GM03348 (cell line): Measurements from ENCODE around the gene NAT14.
"Not testable (repeated sequence)": the region's sequence is repeated elsewhere in the genome, so short reads cannot be mapped to it uniquely, and the experiment has no call there.

Source experiments
- DNase-seq: peaks from one replicate; pipeline ENCODE4 v3.0.0; 2012; ENCODE audit warnings: low spot score

NAT14 gene

DNA sequence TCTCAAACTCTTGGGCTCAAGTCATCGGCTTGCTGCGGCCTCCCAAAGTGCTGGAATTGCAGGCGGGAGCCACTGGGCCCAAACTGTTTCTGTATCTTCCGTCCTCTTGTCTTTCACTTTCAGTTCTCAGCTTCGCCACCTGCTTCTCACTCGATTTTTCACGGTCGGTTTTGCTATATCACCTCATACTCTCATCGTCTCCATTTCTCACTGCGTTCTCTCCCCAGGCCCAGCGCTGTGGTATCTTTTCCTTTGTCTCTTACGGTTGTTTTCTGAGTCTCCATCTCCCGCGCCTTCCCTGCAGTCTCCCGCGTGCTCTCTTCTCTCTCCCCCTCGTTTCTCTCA, 18.1 kb downstream of the NAT14 start:
- no peak for DNase-seq

DNA sequence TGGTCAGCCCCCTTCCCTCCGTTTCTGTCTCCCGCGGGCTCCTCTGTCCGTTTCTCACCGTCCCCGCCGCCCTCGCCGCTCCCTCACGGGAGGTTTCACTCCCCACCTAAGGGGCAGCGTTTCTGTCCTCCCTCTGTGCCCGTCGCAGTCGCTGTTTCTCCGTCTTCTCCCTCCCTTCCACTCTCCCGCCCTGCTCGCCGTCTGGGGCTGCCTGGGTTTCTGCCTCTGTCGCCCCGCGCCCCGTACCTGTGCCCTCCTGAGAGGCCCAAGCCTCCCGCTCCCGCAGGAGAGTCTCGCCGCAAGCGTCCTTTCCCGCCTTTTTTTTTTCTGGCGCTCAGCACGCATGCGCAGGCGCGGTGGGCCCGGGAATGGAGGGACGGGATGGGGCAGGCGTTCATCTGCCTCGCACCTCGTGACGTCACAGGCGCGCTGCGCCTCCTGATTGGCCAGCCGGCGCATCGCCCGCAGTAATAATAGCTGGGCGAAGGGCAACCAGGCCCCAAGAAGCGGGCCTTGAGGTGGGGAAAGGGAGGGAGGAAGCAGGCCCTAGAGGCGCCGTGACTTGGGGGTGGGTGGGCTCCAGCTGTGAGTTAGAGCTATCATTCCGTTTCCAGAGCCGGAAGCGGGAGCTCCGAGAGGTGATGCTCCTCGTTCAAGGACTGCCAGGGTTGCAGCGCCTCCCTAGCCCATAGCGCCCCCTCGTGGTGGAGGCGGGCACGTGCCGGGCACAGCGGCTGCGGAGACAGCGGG, 18.7 kb downstream of the NAT14 start:
- peak; percentile 99 for DNase-seq

DNA sequence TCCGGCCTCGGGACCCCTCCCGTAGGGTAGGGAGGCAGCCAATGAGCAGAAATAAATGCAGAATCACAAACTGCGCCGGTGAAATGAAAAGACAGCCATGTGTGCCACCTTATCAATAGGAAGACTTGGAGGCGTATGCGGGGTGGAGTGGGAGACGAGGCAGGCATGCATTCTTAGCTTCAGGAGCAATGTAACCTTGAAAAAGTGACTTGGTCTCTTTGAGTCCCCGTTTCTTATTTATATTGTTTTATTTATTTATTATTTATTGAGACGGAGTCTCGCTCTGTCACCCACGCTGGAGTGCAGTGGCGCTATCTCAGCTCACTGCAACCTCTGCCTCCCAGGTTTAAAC, 19.2 kb downstream of the NAT14 start:
- DNase-seq: no peak

DNA sequence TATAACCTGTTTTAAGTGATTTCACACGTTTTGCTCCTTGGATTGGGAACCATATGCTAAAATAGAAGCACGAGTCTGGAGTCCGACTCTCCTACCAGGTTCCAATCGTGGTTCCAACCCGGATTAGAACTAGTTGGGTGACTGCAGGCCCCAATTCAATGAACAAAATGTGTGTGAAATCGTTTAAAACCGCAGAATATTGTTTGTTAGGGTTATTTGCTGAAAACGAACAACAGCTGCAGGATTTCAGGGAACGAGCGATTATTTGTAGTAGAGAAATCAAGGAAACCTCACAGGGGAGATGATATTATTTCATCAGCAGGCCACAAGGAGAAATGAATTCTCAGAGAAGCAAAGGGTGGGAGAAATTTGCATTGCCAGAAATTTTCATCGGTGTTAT, 20.0 kb downstream of the NAT14 start:
- DNase-seq: no peak

DNA sequence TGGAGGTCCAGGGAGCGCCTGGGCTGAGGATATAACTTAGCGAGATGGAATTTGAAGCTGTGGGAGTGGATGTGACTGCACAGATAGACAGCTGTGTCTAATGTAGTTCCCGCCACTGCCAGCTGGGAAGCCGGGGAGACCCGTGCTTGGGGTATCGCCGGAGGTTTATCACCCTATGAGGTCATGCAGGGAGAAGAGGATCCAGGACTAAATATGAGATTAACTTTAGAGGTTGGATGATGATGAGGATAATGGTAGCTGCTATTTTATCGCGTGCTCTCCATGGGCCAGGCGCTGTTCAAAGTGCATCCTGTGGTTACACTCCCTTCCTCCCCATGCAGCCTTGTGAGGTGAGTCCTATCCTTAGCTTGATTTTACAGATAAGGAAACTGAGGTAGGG, 23.1 kb downstream of the NAT14 start:
- no peak for DNase-seq

DNA sequence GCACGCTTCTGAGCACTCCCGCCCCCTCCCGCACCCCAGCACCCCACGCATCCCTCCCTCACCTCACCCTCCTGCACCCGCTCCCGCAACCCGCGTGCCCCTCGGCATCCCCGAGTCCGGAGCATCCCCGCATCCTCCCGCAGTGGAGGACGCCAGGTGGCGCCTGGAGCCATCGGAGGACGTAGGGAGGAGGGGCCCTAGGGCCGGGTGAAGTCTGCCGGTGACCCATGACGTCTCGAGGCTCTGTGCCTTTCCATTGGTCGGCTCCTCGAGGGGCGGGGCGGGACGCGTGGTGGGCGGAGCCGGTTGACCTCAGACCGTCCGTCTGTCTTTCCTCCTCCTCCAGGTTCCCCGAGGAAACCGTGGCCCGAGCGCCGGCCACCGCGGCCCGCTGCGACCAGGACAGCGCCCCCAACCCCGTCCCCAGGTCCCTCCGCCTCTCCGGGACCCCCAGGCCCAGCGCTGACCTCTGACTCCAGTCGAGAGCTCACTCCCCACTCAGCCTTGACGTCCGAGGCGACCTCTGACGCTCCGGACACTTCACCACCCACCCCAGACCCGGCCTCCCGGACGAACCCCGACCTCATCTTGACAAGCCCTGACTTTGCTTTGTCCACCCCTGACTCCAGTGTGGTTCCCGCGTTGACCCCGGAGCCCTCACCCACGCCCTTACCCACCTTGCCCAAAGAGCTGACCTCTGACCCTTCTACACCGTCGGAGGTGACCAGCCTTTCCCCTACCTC, 32.1 kb downstream of the NAT14 start:
- peak; percentile 100 for DNase-seq

DNA sequence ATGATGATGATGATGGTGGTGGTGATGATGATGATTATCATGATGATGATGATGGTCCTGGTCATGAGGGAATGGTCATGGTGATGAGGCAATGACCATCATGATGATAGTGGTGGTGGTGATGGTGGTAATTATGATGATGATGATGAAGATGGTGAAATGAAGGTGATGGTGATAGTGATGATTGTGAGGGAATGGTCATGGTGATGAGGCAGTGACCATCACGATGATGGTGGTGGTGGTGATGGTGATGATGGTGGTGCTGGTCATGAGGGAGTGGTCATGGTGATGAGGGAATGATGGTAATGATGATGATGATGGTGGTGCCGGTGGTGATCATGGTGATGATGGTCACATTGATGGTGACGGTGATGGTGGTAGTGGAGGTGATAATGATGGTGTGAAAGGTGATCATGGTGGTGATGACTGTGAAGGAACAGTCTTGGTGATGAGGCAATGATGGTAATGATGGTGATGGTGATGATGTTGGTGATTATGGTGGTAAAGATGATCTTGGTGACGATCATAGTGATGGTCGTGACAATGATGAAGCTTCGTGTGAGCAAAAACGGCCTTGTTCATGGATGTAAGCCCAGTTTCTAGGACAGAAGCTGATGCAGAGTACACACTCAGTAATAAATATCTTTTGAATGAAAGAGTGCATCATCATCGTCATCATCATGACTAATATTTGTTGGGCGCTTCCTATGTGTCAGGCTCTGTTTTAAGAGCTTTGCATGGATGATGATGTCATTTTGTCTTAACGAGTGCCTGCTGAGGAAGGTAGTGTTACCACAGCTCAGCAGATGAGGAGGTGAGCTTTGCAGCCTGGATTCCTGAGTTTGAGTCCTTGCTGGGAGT, 34.7 kb downstream of the NAT14 start:
- peak; percentile 52 for DNase-seq

DNA sequence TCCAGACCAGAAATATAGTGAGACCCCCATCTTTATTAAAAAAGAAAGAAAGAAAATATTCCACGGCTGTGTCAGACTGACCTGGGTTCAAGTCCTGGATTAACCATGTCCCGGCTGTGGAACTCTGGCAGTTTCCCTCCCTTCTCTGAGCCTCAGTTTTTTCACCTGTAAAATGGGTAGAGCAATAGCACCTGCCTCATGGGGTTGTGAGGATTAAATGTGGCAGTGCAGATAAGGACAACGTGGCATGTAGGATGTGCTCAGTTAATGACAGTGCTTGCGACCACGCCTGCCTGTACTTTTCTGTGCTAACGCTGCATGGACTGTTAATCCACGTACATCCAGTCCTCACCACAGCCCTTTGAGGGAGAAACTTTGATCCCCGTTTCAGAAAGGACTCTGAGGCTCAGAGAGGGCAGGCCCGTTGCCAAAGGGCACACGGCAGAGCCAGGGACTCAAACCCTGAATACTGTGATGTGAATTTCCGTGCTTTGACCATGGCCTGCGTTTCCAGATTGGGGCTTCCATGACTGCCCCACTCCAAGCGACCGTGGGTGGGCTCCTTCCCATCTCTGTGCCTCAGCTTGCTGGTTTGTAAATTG, 35.8 kb downstream of the NAT14 start:
- no peak for DNase-seq

DNA sequence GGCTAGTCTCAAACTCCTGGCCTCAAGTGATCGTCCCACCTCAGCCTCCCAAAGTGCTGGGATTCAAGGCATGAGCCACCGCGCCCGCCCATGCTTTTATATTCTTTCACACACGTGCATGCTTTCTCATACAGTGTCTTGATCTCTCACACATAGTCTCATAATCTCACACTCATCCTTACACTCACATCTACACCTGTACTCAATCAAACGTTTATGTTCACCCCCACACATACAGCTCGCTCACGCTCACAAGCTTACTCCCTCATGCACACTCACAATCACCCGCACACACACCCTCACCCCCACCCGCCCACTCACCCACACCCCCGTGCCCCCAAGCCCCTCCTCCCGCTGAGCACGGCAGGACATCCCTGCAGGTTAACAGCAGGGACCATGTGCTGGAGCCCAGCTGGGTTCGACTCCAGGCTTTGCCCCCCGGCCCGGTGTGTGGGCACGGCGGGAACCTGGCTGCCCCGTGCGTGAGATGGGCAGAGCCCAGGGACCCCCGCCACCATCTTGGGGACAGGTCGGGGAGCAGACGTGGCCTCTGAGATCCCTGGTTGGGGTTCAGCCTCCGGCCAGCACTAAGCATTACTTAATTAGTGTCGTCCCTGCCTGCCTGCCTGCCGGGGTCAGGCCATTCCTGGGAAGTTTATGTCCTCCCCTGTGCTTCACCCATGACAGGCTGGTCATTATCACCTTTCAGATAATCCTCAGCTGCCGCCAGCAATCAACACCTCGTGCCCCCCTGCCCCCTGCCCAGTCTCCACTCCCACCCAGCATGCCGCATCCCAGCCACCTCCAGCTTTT, 40.5 kb downstream of the NAT14 start:
- no peak for DNase-seq

DNA sequence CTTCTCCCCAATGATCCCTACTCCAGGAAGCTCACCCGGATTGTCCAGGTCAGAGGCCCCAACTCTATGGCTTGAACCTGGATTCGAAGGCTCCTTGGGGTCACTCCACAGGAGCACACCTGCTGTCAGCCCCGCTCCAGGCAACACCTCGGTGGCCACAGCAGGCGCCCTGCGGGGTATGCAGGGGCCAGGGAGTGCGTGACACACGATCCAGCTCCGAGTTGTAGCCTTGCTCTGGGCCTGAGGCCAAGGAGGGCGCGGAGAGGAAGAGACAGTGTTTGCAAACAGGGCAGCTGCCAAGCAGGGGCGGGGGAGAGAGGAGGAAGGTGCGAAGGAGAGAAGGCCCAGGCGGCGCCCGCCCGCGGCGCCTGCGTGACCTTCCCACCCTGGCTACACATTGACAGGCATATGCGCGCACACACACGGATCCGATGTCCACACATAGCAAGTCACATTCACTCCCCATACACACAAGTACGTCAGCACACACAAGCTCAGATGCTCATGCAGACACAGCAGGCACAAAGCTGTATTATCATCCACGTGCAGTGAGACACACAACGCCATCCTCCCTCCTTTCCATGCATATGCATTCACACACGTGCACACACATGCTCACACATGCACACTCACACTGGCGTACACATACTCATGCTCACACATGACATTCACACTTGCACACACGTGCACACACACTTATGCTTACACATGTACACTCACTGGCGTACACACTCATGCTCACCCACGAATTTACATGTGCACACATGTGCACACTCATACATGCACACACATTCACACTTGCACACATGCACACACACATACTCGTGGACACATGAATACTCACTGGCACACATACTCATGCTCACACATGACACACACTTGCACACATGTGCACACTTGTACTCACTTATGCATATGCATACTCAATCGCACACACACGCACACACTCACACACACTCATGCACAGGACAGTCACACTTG, 41.5 kb downstream of the NAT14 start:
- DNase-seq: peak; percentile 67

DNA sequence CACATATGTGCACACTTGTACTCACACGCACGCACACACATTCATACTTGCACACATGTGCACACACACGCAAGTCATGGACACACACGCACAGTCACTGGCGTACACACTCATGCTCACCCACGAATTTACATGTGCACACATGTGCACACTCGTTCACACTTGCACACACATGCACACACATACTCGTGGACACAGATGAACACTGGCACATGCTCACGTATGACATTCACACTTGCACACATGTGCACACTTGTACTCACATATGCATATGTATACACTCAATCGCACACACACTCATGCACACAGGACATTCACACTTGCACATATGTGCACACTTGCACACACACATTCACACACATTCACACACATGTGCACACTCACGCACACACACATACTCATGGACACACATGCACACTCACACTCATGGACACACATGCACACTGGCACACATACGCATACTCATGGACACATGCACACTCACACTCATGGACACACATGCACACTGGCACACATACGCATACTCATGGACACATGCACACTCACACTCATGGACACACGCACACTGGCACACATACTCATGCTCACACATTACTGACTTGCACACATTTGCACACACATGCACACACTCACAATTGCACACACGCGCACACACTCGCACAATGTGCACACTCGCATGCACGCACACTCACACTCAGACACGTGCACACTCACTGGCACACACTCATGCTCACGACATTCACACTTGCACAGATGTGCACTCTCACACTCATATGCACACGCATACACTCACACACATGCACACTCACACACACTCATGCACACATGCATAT, 42.4 kb downstream of the NAT14 start:
- no peak for DNase-seq

DNA sequence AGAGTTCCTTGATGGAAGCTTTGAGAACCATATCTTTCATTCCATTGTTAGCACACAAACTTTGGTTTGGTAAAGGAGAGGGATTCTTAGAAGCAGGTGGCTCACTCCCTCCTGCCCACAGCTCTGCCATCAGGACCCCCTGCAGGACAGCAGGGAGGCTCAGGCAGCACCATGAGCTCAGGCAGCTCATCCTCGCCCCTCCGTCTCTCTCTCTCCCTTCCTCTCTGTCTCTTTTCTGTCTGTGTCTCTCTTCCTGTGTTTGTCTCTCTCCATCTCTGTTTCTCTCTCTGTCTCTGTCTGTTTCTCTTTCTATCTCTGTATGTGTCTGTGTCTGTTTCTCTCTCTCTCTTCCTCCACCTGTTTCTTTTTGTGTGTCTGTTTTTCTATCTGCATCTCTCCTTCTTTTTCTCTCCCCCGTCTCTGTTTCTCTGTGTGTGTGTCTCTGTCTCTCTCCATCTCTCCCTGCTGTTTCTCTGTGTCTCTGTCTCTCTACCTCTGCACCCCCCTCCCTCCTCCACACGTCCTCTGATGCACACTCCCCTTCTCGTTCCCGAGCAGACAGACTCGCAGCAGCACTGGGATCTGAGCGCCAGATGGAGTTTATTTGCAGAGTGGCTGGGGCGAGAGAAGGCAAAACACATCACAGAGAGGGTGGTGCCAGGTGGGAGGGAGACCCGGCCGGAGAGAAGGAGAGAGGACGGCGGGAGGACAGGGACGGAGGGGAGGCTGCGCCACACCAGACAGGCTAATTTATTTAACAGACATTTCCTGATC, 43.2 kb downstream of the NAT14 start:
- DNase-seq: peak; percentile 43

DNA sequence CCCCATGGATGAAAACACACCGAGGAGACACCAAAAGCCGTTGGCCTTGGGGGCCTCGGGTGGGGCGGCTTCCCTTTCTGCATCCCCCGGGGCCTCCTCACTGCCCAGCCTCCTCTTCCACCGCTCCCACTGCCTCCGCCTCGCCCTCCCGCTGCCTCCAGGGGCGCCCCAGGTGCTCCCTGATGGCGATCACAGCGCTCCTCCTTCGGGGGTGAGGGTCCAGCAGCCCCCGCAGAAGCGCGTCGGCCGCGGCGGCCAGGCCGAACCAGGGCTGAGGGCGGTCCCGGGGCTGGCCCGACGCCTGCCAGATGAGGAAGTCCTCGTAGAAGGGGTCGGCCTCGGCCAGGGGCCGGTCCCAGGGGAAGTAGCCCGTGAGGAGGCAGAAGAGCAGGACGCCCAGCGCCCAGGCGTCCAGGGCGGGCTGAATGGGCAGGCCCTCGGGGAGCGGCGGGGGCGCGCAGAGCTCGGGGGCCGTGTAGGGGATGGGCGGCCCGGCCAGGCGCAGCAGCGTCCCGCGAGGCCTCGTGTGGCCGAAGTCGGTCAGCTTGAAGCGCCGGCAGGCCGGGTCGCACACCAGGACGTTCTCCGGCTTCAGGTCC, 44.7 kb downstream of the NAT14 start:
- DNase-seq: no peak

DNA sequence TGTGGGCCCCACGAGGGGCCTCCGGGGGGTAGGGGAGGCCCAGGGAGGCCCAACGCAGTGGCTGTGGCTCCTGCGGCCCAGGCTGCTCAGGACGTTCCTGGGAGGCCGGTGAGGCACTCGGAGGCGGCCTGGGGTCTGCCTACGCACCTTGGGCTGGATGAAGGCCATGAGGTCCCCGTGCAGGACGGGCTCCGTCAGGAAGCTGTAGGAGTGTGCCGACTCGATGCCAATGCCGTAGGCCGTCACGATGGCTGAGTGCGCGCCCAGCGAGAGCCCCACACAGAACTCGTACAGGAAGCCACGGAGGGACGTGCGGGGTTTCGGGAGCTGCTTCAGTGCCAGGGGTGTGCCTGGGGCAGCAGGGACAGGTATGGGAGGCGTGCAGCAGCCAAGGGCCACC, 46.0 kb downstream of the NAT14 start:
- no peak for DNase-seq

DNA sequence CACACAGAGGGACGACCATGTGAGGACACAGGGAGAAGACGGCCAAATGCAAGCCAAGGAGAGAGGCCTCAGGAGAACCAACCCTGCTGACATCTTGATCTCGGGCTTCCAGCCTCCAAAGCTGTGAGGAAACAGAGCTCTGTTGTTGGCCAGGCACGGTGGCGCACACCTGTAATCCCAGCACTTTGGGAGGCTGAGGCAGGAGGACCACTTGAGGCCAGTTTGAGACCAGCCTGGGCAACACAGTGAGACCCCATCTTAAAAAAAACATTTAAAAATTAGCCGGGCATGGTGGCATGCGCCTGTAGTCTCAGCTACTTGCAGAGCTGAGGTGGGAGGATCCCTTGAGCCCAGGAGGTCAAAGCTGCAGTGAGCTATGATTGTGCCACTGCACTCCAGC, 49.3 kb downstream of the NAT14 start:
- DNase-seq: not testable (repeated sequence)

DNA sequence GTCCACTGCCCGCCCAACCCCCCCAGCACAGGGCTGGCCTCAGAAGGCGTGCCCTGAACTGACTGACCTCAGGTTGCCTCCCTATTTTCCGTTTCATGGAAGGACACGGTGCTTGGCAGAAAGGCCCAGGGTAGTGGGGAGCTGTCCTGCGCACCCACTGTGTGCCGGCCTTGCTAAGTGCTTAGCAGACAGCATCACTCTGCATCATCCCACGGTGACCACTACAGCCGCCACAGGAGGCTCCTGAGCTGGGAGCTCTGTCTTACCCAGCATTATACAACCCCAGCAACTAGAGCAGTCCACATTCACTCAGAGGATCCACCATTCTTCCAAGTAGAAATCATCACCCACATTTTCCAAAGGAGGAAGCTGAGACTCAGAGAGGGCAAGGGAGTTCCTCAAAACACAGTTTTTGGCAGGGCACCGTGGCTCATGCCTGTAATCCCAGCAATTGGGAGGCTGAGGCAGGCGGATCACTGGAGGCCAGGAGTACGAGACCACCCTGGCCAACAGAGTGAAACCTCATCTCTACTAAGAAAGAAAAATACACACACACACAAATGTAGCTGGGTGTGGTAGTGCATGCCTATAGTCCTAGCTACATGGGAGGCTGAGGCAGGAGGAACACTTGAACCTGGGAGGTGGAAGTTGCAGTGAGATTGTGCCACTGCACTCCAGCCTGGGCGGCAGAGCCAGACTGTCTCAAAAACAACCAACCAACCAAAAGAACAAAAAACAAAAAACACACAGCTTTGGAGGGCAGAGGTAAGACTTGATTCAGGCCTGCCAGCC, 50.4 kb downstream of the NAT14 start:
- no peak for DNase-seq

DNA sequence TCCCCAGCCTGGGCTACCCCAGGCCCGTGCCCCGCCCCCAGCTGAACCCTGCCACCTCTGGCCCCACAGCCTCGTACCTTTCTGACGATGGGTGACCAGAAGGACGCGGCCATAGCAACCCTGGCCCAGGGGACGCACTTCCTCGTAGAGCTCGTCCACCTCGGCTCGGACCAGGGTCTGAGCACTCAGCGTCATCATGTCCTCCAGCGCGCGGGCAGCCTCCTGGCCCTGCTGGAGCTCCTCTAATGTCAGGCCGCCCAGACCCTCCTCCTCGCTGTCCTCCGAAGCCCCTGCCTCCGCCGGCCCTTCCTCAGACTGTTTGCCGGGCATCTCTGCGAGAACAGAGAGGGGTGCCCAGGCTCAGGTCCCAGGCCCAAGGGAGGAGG, 51.0 kb downstream of the NAT14 start:
- no peak for DNase-seq

DNA sequence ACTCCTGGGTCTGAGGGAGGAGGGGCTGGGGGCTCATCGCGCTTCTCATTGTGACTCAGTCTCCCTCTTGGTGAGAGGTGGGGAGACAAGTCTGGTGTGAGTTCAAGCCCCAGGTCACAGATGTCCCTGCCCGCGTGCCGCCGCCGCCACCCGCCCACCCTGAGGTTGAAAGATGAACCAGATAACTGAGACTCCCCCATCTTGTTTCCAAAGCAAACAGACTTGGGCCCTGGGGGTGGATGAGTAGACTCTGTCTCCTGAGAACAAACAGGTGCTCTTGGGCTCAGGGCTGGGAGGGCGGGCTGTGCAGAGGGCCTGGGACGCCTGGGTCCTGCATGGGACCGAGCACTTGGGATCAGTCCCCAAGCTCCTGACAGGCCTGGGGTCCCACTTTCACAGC, 51.4 kb downstream of the NAT14 start:
- DNase-seq: no peak
